ENCODE data around the gene B4GALNT3.

B4GALNT3 gene

DNA sequence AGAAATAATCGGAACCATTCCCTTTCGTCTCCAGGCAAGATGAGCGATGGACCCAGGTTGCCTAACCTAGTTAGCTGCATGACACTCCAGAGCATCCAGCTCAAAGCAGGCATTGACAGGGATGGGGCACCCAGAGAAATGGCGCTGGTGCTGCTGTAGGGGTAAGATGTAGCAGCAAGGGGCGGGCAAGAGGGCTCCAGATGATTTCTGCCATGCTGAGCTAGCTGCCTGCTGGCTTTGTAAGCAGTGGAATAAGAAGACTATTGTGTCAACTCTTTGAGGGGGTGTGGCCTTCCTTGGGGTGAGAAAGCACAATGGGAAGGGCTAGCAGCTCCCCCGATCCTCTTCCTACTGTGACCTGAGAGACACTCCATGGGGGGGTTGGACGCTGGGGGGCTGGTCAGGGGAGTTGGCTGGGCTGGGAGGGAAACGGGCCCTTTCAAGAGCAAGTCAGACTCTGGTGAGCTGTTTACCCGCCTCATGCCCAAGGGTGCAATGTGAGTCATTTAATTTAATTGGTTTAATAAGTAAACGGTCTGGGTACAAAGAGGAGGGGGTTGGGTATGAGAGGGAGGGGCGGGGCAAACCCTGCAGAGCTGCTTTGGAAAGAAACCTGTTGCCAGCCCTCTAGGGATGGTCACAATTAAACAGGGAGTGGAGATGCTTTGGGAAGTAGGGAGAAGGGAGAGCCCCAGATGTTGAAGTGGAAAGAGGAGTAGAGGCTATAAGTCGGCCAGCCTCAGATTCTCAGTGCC, 50.5 kb downstream of the B4GALNT3 start:
- DNase-seq = no peak

DNA sequence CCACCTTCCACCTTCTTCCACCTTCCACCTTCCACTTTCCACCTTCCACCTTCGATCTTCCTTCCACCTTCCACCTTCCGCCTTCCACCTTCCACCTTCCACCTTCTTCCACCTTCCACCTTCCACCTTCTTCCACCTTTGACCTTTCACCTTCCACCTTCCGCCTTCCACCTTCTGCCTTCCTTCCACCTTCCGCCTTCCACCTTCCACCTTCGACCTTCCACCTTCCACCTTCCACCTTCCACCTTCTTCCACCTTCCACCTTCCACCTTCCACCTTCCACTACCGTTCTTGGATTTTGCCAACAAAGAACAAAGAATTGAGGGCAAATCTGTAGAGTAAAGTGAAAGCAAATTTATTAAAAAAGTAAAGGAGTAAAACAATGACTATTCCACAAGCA, 53.2 kb downstream of the B4GALNT3 start:
- no peak for DNase-seq

DNA sequence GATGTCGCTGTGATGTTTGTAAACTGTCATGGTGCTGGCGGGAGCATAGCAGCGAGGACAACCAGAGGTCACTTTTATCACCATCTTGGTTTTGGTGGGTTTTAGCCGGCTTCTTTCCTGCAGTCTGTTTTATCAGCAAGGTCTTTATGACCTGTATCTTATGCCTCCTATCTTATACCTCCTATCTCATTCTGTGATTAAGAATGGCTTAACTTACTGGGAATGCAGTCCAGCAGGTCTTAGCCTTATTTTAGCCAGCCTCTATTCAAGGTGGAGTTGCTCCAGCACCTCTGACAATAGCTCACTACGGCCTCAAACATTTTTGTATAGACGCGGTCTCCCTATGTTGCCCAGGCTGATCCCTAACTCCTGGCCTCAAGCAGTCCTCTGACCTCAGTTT, 53.7 kb downstream of the B4GALNT3 start:
- DNase-seq = no peak

DNA sequence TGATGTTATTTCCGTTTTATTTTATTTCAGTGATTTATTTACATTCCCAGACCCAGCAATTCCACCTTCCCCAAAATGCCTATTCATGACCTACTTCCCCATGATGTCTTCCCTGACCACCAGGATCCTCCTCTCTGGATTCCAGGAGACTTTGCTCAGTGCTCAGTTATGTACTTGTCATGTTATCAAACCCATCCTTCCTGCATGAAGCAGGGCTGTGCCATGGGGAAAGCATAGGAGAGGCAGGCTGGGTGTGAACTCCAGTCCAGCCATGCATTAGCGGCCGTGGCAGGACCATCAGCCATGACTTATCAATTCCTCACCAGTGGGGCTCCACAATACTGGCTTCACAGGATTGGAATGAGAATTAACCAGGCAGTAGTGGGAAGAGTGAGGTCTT, 57.8 kb downstream of the B4GALNT3 start:
- DNase-seq = no peak

DNA sequence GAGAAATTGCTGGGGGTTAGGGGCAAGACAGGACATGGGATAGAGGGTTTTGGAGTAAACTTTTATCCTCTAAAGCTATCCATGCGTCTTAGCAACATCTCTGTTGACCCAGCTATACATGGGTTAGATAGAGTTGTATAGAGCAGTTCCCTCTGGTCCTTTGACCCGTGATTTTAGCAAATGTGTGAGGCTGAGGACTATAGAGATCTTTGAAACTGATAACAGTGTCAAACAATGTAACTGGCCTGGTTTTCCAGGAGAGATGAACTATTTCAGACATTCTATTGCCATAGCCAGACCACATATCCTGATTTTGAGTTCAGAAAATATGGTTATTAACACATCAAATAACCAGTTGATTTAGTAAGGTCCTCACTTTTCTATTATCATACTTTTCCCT, 60.4 kb downstream of the B4GALNT3 start:
- DNase-seq = no peak

DNA sequence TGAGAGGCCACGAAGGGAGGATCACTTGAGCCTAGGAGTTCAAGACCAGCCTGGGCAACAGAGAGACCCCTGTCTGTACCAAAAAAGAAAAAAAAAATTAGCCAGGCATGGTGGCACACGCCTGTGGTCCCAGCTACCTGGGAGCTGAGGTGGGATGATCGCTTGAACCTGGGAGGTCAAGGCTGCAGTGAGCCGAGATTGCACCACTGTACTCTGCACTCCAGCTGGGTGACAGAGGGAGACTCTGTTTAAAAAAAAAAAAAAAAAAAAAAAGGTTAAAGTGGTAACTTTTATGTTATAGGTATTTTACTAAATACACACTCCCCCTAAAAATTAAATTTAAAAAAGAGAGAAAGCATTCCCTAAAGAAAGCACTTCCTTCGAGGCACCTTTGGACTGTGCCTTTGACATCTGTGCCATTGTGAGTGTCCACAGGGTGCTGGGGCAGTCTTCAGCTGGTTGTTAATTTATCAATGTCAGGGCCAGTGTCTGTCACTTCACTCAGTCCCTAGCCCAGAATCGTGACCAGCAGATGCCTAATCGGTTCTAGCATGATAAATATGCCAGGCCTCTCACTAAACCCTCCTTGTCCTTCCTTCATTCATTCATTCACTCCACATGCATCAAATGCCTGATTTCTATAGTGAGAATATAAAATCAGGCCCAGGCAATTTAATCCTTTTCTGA, 63.1 kb downstream of the B4GALNT3 start:
- DNase-seq = no peak

DNA sequence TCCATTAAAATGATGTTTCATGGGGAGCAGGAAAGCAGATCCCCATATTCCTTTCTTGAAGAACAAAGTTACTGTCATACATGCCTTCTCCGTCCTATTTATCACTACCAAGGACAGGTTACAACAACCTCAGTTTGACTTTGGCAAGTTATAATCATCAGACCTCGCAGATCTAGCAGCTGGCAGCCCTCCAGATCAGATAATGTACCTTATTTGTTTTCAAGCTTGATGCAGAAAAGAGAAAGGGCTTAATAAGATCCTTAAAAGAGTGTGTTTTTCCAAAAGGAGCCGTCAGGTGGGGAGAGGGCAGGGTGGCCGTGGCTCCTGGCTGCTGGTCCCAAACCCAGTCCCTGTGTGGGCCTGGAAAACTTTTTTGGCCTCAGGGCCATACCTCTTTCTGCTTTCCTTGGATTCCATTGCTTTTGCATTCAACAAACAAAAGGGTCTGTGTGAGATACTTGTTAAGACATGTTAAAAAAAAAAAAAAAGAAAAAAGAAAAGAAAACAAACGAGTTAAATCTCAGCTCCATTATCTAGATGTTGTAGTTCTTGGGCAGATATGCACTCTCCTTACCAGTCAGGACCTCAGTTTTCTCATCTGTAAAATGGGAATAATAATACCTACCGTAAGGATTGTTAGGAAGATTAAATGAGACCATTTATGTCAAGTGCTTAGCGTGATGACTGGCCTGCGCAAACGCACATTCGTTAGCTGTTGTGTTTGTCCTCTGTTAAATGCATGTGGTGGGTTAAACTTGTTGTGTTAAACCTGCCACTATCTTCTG, 64.6 kb downstream of the B4GALNT3 start:
- DNase-seq = peak; percentile 20

DNA sequence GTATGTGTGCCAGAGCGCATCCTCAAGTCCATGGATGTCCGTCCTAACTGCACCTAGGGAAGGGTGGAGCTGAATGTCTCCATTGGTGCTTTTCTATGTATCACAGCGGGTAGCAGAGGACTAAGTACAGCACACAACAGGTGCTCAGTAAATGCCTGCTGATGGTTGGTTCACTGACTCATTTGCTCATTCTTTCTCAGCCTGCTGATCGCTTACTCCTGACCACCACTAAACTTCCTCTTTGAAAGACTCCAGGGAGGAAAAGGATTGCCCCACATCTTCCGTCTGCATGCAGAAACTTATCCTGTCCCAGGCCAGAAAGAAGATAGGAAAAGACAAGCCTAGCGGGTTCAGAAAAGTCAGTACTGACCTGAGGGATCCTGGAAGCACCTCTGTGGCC, 66.3 kb downstream of the B4GALNT3 start:
- peak; percentile 41 for DNase-seq

DNA sequence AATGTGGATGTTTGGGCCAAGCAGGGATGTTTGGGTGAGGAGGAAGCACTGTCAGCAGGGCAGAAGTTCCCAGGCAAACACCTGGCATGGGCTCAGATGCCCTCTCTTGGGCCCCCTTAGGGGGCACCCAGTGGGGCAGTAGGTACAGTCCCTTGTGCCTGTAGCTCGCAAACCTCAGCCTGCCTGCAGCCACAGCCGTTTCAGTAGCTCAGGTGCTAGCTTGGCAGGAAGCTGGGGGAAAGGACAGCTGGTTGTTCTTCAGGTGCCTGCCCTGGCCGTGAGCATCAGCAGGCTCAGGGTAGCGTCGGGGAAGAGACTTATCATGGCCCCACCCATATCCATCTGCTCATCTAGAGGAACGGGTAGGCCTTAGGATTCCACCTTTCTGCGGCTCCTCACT, 67.5 kb downstream of the B4GALNT3 start:
- DNase-seq = no peak

DNA sequence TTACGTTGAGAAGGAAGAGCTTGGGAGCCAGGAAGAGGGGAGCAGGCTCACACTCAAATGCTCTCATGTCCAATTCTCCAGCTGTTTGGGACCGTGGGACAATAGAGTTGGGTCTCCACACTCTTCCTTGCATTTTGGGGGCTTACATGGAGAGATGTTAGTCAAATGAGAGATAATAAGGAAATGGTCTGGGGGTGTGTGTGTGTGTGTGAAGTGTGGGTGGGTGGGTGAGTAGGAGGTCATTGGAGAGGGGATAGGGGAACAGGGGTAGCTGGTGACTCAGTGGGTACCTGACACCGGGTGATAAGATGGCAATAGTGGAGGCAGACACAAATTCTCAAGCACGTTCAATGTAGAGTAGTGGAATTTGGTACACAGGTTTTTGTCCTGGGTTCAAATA, 68.0 kb downstream of the B4GALNT3 start:
- no peak for DNase-seq

DNA sequence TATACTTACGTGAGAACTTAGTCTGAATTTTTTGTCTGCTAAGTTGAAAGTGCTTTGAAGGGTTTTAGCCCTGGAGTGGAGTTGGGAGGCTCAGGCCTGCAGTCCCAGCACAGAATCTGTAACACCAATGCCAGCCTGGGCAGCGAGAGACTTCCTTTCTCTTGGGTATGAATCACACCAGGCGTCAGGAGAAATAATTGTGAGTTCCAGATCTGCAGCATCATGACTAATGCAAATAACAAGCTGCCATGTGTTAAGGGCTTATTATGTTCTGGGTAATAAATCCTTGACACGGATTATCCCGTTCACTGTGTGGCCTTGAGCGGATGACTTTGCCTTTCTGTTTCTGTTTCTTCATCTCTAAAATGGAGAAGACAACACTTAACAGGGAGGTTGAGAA, 70.6 kb downstream of the B4GALNT3 start:
- no peak for DNase-seq

DNA sequence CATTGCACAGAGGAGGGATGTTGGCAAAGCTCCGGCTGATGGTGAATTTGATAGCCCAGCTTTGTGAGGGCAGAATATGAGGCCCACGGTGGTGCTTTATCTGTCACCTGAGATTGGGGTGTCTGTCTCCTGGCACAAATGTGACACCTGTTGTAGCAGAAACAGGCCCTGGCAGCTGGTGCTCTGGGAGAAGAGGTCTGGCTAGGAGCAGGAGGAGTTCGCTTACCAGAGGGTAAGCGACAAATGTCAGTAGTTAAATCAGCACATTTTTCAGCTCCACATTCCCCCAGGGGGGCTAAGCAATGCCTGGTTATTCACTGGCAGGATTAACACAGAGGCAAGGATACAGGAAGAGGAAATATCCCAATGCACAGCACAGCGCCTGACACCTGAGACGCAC, 71.1 kb downstream of the B4GALNT3 start:
- DNase-seq = no peak

DNA sequence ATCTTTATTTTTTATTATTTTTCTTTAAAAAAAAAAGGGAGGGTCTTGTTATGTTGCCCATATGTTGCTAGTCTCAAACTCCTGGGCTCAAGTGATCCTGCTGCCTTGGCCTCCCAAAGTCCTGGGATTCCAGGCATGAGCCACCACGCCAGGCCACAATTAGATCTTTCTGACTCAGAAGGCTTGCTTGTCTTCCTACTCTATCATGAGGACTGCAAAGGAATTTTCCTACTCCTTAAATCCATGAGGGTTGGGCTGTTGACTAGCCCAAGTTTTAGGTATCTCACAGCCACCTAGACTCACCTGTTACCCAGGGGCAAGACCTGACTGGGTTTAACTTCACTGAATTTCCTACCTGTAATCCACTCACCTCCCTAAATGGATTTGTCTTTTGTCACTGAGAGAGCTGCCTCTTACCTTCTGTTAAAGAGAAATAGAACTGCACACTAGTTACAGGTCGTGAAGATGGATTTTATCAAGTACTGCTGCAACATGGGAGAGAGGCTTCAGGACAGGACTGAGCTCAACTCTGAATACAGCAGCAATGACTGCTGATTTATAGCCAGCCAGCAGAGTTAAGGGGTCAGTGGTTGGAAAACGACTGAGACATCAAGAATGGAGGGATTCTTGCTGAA, 72.3 kb downstream of the B4GALNT3 start:
- no peak for DNase-seq

DNA sequence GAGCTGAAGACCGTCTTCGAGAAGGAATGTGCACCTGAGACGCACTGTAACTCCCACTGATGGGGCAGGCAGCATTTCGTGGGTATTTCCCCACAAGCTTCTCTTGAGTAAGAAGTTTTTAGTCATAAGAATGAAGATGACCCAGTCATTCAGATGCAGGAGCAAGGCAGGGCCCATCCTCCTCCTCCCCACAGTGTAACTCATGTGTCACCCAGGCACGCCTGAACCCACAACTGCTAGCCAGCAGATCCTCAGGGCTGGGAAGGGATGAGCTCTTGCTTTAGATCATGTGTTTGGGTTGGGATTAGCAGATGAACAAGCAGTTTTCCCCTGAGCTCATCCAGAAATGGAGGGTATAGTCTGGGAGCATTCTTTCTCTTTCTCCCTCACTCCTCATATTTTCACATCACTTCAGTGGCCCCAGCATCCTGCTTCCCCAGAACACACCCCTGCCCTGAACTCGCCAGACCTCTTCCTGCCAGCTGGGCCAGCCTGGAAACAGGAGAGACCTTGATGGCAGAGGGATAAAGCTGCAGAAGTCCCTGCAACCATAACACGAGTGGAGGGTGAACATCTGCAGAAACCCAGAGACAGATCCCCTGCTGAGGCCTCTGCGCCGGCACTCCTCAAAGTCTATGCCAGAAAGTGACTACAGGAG, 73.3 kb downstream of the B4GALNT3 start:
- no peak for DNase-seq

DNA sequence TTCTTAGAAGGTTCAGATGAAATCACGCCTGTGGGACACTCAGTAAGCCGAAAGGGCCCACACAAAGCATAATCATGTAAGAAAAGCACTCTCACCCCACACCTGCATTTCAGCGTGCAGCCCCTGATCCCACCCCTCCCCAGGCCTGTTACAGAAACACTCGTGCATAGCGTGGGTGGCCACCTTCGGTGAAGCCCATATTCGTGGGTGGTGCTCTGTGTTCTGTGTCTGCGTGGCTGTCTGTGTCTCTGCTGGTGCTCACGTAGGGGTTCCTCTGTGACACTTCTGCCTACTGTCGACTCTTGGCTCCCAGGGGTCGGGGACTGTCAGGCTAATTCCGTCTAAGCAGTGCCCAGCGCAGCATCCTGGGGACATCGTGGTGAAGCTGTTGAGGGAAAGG, 74.0 kb downstream of the B4GALNT3 start:
- DNase-seq = no peak

DNA sequence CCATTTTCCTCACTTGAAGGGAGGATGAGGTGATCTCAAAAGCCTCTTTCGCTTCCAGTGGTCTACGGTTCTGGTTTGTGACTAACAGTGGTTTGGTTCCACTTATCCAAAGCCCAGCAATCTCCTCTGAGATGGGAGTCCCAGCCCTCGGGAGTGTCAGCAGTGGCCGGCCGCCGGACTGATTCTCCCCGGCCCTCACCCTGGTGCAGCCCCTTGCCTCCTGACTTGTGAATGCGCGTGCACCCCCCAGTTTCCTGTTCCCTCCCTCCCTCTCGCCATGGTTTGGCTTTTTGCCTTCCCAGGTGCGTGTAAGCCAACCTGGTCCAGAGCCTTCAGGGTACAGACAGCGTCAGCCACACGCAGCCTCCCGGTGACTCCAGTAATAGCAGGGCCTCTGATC, 74.5 kb downstream of the B4GALNT3 start:
- no peak for DNase-seq

DNA sequence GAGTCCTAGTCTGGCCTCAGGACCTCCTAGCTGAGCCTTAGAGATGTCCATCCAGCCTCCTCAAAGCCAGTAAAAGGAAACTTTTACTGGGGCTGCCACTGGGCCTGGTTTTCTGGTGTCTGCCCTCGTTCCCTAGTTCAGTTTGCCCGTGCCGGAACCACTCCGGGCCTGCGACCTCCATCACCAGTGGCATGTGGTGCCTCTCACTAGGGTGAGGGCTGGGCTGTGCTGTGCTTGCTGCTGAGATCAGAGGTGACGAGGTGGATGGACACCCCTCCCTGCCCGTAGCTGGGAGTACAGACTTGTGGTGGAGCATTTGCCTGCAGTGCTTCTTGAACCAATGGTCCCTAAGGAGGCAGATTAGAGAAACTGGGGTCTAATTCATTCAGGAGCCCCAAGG, 75.7 kb downstream of the B4GALNT3 start:
- DNase-seq = no peak

DNA sequence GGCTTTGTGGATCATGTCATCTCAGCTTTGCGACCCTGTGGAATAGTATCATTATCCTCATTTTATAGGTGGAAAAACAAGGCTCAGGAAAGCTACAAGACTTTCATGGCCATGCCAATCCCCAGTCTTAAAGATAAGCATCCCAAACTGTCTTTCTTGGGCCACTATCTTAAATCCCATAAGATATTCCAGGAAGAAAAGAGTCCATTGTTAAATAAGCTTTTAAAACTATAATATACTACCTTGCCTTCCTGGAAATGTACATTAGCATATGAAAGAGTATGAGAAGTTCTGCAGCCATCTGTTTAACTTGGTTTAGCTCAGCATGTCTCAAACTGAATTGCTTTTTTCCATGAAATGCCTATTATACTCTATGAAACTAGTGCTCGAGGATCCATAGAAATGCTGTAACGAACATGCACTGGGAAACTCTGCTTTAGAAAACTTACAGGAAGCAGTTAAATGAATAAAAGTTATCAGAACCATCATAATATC, 77.1 kb downstream of the B4GALNT3 start:
- DNase-seq = no peak

DNA sequence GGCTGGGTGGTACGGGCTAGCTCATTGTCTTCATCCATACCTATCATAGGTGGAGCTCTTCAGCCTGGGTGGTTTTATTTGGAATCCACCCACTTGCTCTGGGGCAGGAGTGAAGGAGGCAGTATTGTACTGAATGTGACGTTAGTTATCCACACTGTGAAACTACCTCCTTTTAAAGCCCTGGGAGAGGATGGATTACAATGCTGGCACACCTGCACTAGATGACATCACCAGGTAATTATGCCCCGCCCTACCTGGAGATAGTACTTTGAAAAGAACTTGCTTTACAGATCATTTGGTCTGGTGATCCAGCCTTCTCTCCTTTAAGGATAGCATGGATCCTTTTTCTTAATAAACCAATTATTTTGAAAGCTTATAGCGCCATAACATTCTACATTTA, 78.0 kb downstream of the B4GALNT3 start:
- no peak for DNase-seq

DNA sequence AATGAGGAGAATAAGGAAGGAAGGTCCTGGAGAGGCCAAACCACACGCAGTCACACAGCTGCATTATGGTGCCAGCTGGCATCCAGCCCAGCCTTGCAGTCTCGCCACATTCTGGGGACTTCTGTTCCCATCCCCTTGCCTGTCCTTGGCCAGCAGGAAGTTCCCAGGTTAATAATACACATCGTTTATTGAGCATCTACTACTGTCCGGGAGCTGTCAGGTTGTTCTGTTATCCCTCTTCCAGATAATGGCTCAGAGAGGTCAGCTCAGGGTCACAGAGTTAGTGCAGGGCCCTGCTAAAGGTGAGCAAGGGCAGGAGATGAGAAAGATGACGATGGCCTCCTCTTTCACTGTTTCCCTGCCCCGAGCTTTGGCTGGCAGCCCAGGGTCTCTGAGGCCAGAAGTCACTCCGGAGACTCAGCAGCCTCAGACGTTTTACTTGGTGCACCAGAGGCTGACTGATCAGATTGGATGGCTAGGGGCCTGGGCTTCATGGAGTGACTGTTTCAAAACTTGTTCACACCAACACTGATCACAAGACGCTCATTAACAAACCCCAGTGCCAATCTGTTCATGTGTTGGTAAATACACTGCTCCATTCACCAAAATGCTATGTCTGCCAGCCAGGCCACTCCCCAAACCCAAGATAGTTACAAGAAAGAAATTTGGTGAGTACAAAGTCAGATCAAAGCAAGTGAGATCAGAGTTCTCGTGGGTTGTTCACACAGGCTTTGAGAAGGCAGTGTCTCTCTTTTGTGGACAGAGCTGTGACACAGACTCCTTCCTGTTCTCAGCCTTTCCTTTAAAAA, 79.2 kb downstream of the B4GALNT3 start:
- peak; percentile 81 for DNase-seq

DNA sequence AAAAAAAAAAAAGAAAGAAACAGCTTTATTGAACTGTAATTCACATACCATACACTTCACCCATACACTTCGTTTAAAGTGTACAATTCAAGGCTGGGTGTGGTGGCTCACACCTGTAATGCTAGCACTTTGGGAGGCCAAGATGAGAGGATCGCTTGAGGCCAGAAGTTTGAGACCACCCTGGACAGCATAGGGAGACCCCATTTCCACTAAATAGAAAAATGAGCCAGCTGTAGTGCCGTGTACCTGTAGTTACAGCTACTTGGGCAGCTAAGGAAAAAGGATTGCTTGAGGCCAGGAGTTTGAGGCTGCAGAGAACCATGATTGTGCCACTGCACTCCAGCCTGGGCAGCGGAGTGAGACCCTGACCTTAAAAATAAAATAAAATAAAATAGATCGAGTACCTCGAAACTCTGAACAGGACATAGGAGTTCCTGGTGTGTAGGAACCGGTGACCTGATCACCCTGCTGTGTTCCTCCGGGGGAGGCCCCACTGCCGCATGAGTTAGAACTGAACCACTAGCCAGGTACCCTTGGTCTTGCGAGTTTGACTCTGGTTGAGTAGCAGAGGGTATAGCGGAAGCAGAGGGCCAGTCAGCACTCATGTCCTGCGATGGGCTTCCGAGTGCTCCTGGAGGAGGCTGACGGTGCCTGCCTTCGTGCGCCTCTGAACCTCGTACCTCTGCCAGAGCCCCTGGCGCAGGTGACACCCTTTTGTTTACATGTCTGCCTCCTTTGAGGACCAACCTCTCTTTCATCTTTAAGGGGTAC, 80.0 kb downstream of the B4GALNT3 start:
- no peak for DNase-seq

All from hematopoietic multipotent progenitor cell treated with erythropoietin and hydrocortisone succinate and interleukin-3 and kit ligand, for 4 days (in vitro differentiated cells).